Measurements from ENCODE around the gene PLA2G4C.
"Not testable (repeated sequence)": the region's sequence is repeated elsewhere in the genome, so short reads cannot be mapped to it uniquely, and the experiment has no call there.

The PLA2G4C gene

DNA sequence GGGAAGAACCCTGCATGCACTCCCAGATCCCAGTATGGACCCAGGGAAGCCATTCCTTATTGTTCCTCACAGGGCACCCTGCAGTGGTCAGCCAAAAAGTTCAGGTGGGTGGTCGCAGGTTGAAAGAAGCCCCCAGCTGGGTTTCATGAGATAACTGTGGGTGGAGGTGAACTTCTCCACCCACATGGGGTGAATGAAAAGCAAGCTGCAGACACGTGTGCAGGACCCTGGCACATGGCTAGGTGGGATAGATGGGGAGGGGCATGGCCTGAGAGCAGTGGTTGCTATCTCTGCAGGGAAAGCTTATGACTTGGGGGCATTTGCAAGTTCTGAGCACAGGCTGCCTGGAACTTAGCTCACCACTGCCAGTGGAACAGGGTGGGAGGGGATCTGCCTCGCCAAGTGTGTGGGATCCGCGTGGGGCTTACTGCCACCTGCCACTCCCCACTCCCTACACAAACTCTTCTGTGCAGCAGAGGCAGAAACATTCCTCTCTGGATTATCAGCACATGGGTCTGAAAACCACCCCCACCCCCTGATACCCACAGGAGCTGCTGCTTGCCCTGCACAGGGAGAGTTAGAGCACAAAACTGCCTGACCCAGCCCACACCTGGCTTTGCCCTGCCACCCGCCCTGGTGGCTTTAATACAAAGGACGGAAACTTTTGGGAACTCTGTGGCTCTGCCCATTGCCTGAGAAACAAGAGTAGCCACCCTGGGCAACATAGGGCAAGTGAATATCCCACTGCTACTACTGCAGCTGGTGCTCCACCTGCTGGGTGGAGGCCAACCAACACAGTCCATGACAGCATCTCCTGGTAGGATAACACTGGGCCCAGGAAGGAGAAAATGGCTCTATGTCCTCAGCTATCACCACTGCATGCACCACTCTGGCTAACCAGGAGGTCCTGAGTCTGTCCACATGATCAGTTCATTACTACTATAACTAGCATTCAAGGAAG, 24.4 kb downstream of the PLA2G4C start:
- no peaks in the 10 kb centered on the region for H3K27me3 ChIP-seq (ENCODE audit: insufficient read depth, low read length)
- H3K36me3 ChIP-seq (ENCODE audit: insufficient read depth, low read length): no peaks in the 10 kb centered on the region
- no peaks in the 10 kb centered on the region for H3K4me1 ChIP-seq (ENCODE audit: control insufficient read depth, insufficient read depth, low read length, unreplicated experiment)
- no peaks in the 10 kb centered on the region for H3K79me2 ChIP-seq (ENCODE audit: control insufficient read depth, insufficient read depth, low read length, unreplicated experiment)
- no peak overlapping the region for H3K27ac ChIP-seq (ENCODE audit: low read depth, low read length)
- no peak overlapping the region for H2AFZ ChIP-seq (ENCODE audit: low read length, unreplicated experiment)
- no peak overlapping the region for H3K4me3 ChIP-seq (ENCODE audit: low read depth, low read length)

DNA sequence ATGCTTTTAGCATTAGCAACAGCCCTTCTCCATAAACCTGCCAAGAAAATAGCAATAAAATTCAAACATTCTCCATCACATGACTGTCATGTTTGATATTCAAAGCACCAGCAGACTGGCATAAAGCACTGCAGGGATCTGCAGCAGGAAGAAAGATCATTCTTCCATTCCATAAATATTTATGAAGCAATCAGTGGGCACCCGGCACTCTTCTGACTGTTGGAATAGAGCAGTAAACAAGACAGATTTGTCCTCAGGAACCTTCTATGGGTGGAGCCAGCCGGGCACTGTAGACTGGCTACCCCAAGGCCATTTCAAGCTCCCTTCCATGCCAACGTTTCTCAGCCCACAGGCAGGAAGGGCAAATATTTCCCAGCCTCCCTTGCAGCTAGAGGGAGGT, 25.5 kb downstream of the PLA2G4C start:
- Histone ChIP-seq H2AFZ (ENCODE audit: low read length, unreplicated experiment) (no peak overlapping the region), H3K79me2 (ENCODE audit: control insufficient read depth, insufficient read depth, low read length, unreplicated experiment) (no peaks in the 10 kb centered on the region), H3K27ac (ENCODE audit: low read depth, low read length) (no peak overlapping the region), H3K4me1 (ENCODE audit: control insufficient read depth, insufficient read depth, low read length, unreplicated experiment) (no peaks in the 10 kb centered on the region), H3K36me3 (ENCODE audit: insufficient read depth, low read length) (no peaks in the 10 kb centered on the region), H3K27me3 (ENCODE audit: insufficient read depth, low read length) (no peaks in the 10 kb centered on the region), H3K4me3 (ENCODE audit: low read depth, low read length) (no peak overlapping the region)

DNA sequence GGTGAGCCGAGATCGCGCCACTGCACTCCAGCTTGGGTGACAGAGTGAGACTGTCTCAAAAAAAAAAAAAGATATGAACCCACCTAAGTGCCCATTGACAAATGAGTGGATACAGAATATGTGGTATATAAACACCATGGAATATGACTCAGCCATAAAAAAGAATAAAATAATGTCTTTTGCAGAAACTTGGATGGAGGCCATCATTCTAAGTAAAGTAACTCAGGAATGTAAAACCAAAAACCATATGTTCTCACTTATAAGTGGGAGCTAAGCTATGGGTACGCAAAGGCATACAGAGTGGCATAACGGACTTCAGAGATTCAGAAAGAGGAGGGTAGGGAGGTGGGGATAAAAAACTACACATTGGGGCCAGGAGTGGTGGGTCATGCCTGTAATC, 29.5 kb downstream of the PLA2G4C start:
- no peak overlapping the region for H3K4me3 ChIP-seq (ENCODE audit: low read depth, low read length)
- no peaks in the 10 kb centered on the region for H3K79me2 ChIP-seq (ENCODE audit: control insufficient read depth, insufficient read depth, low read length, unreplicated experiment)
- H3K27me3 ChIP-seq (ENCODE audit: insufficient read depth, low read length): 0 out of 2 replicates have a peak, but pooled peaks cover 4% of the 10 kb centered on the region
- H3K4me1 ChIP-seq (ENCODE audit: control insufficient read depth, insufficient read depth, low read length, unreplicated experiment): no peaks in the 10 kb centered on the region
- no peak overlapping the region for H2AFZ ChIP-seq (ENCODE audit: low read length, unreplicated experiment)
- H3K27ac ChIP-seq (ENCODE audit: low read depth, low read length): no peak overlapping the region
- H3K36me3 ChIP-seq (ENCODE audit: insufficient read depth, low read length): no peaks in the 10 kb centered on the region

DNA sequence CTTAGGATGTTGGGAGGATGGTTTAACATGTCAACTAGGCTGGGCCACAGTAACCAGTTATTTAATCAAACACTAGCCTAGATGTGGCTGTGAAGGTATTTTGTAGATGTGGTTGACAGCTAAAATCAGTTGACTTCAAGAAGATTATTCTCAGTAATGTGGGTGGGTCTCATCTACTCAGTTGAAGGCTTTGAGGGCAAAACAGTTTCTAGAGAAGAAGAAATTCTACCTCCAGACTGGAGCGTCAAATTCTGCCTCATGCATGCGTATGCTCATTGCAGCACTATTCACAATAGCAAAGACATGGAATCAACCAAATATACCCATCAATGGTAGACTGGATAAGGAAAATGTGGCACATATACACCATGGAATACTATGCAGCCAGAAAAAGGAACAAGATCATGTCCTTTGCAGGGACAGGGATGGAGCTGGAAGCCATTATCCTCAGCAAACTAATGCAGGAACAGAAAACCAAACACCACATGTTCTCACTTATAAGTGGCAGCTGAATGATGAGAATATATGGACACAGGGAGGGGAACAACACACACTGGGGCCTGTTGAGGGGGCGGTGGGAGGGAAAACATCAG, 40.3 kb downstream of the PLA2G4C start:
- H3K79me2 ChIP-seq (ENCODE audit: control insufficient read depth, insufficient read depth, low read length, unreplicated experiment); H3K27ac ChIP-seq (ENCODE audit: low read depth, low read length); H3K27me3 ChIP-seq (ENCODE audit: insufficient read depth, low read length); H3K4me1 ChIP-seq (ENCODE audit: control insufficient read depth, insufficient read depth, low read length, unreplicated experiment); H2AFZ ChIP-seq (ENCODE audit: low read length, unreplicated experiment); H3K36me3 ChIP-seq (ENCODE audit: insufficient read depth, low read length); H3K4me3 ChIP-seq (ENCODE audit: low read depth, low read length): not testable (repeated sequence)

DNA sequence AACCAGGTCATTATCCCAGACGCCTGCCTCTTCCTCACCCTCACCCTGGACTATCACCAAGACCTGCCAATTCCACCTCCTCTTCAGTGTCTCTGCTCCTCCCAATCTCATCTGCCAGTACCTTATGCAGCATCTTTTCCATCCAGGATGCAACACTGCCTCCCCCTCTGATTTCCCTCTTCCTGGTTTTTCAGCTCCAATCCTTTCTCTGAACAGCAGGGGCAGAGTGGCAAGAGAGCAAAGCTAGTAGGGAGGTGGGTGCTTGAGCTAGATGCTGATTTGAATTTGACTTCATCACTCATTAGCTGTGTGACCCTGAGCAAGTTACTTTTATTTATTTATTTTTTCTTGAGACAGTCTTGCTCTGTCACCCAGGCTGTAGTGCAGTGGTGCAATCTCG, 41.2 kb downstream of the PLA2G4C start:
- H3K4me1 ChIP-seq (ENCODE audit: control insufficient read depth, insufficient read depth, low read length, unreplicated experiment): no peaks in the 10 kb centered on the region
- H3K36me3 ChIP-seq (ENCODE audit: insufficient read depth, low read length): no peaks in the 10 kb centered on the region
- H2AFZ ChIP-seq (ENCODE audit: low read length, unreplicated experiment): no peak overlapping the region
- no peak overlapping the region for H3K4me3 ChIP-seq (ENCODE audit: low read depth, low read length)
- no peaks in the 10 kb centered on the region for H3K79me2 ChIP-seq (ENCODE audit: control insufficient read depth, insufficient read depth, low read length, unreplicated experiment)
- no peaks in the 10 kb centered on the region for H3K27me3 ChIP-seq (ENCODE audit: insufficient read depth, low read length)
- H3K27ac ChIP-seq (ENCODE audit: low read depth, low read length): no peak overlapping the region

DNA sequence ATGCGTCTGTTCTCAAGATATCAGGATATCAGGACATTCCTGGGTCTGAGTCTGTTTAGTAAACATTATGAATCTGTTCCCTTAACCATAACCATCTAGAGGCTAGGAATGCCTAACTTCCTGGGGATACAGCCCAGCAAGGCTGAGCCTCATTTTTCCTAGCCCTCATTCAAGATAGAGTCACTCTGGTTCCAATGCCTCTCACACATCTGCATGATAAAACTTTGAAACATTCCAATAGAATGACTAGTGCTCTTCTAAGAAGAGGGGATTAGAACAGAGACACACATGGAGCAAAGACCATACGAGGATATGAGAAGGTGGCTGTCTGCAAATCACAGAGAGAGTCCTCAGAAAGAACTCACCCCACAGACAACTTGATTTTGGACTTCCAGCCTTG, 46.1 kb downstream of the PLA2G4C start:
- Histone ChIP-seq H3K36me3 (ENCODE audit: insufficient read depth, low read length) (no peaks in the 10 kb centered on the region), H3K27ac (ENCODE audit: low read depth, low read length) (no peak overlapping the region), H2AFZ (ENCODE audit: low read length, unreplicated experiment) (no peak overlapping the region), H3K27me3 (ENCODE audit: insufficient read depth, low read length) (no peaks in the 10 kb centered on the region), H3K79me2 (ENCODE audit: control insufficient read depth, insufficient read depth, low read length, unreplicated experiment) (no peaks in the 10 kb centered on the region), H3K4me1 (ENCODE audit: control insufficient read depth, insufficient read depth, low read length, unreplicated experiment) (no peaks in the 10 kb centered on the region), H3K4me3 (ENCODE audit: low read depth, low read length) (no peak overlapping the region)

DNA sequence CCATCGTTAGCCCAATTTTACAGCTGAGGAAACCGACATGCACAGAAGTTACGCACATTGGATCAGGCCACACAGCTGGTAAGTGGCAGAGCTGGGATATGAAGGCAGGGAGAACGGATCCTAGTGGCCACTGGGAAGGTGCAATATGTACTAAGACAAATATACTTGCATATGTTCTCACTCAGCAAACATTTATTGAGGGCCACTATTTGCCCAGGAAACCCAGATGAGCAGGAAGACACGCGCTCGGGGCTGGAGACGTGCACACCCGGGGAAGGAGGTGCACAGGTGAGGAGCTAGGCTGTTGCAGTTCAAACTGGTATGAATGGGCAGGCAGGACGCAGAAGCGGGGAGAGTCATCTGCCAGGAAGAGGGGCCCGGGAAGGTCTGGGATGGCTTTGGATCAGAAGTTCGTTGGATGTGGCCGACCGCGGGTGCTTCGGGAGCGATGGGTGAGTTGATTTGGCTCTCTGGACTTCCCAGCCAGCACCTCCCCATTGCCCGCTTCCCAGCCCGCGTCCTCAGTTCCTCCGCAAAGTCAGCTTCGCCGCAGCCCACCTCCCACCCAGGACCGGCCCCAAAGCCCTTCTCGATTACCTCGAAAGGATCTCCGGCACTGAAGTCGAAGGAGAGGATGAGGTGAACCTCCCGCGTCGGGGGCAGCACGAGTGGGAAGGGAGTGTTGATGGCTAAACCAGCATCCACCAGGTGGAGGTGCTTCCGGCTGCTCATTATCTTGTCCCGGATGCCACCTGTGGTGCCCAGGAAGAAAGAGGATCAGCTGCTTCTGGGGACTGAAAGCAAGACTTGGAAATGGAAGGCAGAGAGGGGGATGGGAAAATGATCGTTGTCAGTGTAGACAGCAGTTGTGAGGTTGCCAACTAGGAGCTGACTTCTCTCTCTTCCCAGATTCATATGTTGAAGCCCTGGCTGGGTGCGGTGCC, 48.9 kb downstream of the PLA2G4C start:
- Histone ChIP-seq H3K4me1 (ENCODE audit: control insufficient read depth, insufficient read depth, low read length, unreplicated experiment) (no peaks in the 10 kb centered on the region), H3K79me2 (ENCODE audit: control insufficient read depth, insufficient read depth, low read length, unreplicated experiment) (no peaks in the 10 kb centered on the region), H3K27ac (ENCODE audit: low read depth, low read length) (no peak overlapping the region), H3K4me3 (ENCODE audit: low read depth, low read length) (no peak overlapping the region), H2AFZ (ENCODE audit: low read length, unreplicated experiment) (no peak overlapping the region), H3K36me3 (ENCODE audit: insufficient read depth, low read length) (no peaks in the 10 kb centered on the region), H3K27me3 (ENCODE audit: insufficient read depth, low read length) (no peaks in the 10 kb centered on the region)

DNA sequence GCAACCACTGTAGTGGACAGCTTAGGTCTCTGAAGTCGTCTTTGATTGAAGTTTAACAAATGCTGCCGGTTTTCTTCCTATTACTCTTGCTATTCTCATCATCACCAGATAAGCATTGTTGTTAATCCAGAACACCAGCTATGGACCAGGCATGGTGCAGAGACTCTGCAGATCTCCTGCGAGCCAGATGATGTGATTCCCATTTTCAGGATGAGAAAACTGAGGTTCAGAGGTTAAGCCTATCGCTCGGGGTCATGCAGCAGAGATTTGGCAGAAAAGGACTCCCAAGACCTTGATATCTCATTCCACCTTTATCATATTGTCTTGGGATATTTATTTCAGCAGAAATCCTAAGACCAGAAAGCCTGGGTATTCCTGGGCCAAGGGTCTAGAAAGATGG, 50.2 kb downstream of the PLA2G4C start:
- Histone ChIP-seq H3K79me2 (ENCODE audit: control insufficient read depth, insufficient read depth, low read length, unreplicated experiment) (no peaks in the 10 kb centered on the region), H3K27me3 (ENCODE audit: insufficient read depth, low read length) (no peaks in the 10 kb centered on the region), H3K4me1 (ENCODE audit: control insufficient read depth, insufficient read depth, low read length, unreplicated experiment) (no peaks in the 10 kb centered on the region), H3K36me3 (ENCODE audit: insufficient read depth, low read length) (no peaks in the 10 kb centered on the region), H2AFZ (ENCODE audit: low read length, unreplicated experiment) (no peak overlapping the region), H3K27ac (ENCODE audit: low read depth, low read length) (no peak overlapping the region), H3K4me3 (ENCODE audit: low read depth, low read length) (no peak overlapping the region)

DNA sequence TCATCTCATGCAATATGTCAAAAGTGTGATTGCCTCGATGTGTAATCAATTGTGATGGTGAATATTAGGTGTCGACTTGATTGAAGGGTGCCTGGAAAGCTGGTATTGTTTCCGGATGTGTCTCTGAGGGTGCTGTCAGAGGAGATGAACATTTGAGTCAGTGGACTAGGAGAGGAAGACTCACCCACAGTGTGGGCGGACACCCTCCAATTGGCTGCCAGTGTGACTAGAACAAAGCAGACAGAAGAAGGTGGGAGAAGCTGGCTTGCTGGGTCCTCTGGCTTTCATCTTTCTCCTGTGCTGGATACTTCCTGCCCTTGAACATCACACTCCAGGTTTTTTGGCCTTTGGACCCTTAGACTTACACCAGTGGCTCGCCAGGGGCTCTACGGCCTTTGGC, 51.3 kb downstream of the PLA2G4C start:
- no peaks in the 10 kb centered on the region for H3K27me3 ChIP-seq (ENCODE audit: insufficient read depth, low read length)

DNA sequence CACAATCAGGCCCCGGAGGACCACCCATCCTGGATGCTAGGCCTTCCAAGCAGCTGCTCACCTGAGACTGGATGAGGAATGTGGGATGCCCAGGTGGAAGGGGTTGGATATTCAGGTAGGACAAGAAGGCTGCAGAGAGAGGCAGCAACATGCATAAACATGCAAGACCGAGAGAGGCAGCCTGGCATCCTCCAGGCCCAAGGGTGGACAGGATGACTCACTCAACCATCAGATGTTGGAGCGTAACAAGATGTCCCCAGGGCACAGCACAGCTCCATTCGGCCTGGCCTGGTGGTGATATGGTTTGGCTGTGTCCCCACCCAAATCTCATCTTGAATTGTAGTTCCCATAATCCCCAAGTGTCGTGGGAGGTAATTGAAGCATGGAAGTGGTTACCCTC, 56.8 kb downstream of the PLA2G4C start:
- Histone ChIP-seq H3K27me3 (ENCODE audit: insufficient read depth, low read length) (no peaks in the 10 kb centered on the region), H3K4me1 (ENCODE audit: control insufficient read depth, insufficient read depth, low read length, unreplicated experiment) (no peaks in the 10 kb centered on the region), H2AFZ (ENCODE audit: low read length, unreplicated experiment) (no peak overlapping the region), H3K4me3 (ENCODE audit: low read depth, low read length) (no peak overlapping the region), H3K79me2 (ENCODE audit: control insufficient read depth, insufficient read depth, low read length, unreplicated experiment) (no peaks in the 10 kb centered on the region), H3K36me3 (ENCODE audit: insufficient read depth, low read length) (no peaks in the 10 kb centered on the region), H3K27ac (ENCODE audit: low read depth, low read length) (no peak overlapping the region)

More for the DNA sequence above, 51.3 kb downstream of the PLA2G4C start:
- Histone ChIP-seq H3K4me1 (ENCODE audit: control insufficient read depth, insufficient read depth, low read length, unreplicated experiment) (no peaks in the 10 kb centered on the region), H3K79me2 (ENCODE audit: control insufficient read depth, insufficient read depth, low read length, unreplicated experiment) (no peaks in the 10 kb centered on the region), H3K36me3 (ENCODE audit: insufficient read depth, low read length) (no peaks in the 10 kb centered on the region), H3K4me3 (ENCODE audit: low read depth, low read length) (no peak overlapping the region), H3K27ac (ENCODE audit: low read depth, low read length) (no peak overlapping the region), H2AFZ (ENCODE audit: low read length, unreplicated experiment) (no peak overlapping the region)

All from ACC112 (cell line).